Stimulated activated CD4-positive, alpha-beta T cell treated with anti-CD3 and anti-CD28 coated beads, Interleukin-4, amount 100 ng/mL, for 48 hours (primary cell): ENCODE results near the gene PCBP1.
"Not testable (repeated sequence)": the region's sequence is repeated elsewhere in the genome, so short reads cannot be mapped to it uniquely, and the experiment has no call there.

Experiments used
- DNase-seq, 2 donors: peaks; one replicate each; pipeline ENCODE4 v3.0.0-alpha.2; 2020; ENCODE audit warnings: low read depth in 2 of 2

Gene PCBP1

GRCh38 chr2:70086838-70087701, at the start of gene PCBP1:
PCBP1 (plus strand) TSS chr2:70087477; CDS start chr2:70087744, 267 bp downstream.
- DNase-seq, result peak; percentile 98

GRCh38 chr2:70039366-70039765, 47.9 kb upstream of the PCBP1 start:
- DNase-seq, result no peak

GRCh38 chr2:70041663-70042062, 45.6 kb upstream of the PCBP1 start:
- DNase-seq, result no peak

- DNase-seq, result no peak
Measured at GRCh38 chr2:70042246-70042645, 45.0 kb upstream of the PCBP1 start.

- DNase-seq, result peak in 1 of 2 donors; percentile 8
Measured at GRCh38 chr2:70043252-70043875, 43.9 kb upstream of the PCBP1 start.

GRCh38 chr2:70044290-70045040, 42.8 kb upstream of the PCBP1 start:
- DNase-seq, result no peak

GRCh38 chr2:70045405-70045804, 41.9 kb upstream of the PCBP1 start:
- no peak for DNase-seq

- no peak for DNase-seq
Measured at GRCh38 chr2:70045932-70046331, 41.3 kb upstream of the PCBP1 start.

- DNase-seq, result no peak
Measured at GRCh38 chr2:70046534-70046933, 40.7 kb upstream of the PCBP1 start.

GRCh38 chr2:70047451-70047850, 39.8 kb upstream of the PCBP1 start:
- no peak for DNase-seq

GRCh38 chr2:70049255-70049654, 38.0 kb upstream of the PCBP1 start:
- DNase-seq, result no peak

- DNase-seq, result no peak
Measured at GRCh38 chr2:70050631-70051425, 36.4 kb upstream of the PCBP1 start.

- not testable (repeated sequence) for DNase-seq
Measured at GRCh38 chr2:70055259-70055658, 32.0 kb upstream of the PCBP1 start.

GRCh38 chr2:70061317-70061716, 26.0 kb upstream of the PCBP1 start:
- no peak for DNase-seq

- DNase-seq, result no peak
Measured at GRCh38 chr2:70062270-70062669, 25.0 kb upstream of the PCBP1 start.

- no peak for DNase-seq
Measured at GRCh38 chr2:70068119-70068518, 19.2 kb upstream of the PCBP1 start.

GRCh38 chr2:70069049-70069448, 18.2 kb upstream of the PCBP1 start:
- peak; percentile 50 to 72 for DNase-seq

GRCh38 chr2:70070542-70071268, 16.6 kb upstream of the PCBP1 start:
- DNase-seq, result peak in 1 of 2 donors; percentile 43

GRCh38 chr2:70073493-70073892, 13.8 kb upstream of the PCBP1 start:
- no peak for DNase-seq

- no peak for DNase-seq
Measured at GRCh38 chr2:70078384-70078783, 8.9 kb upstream of the PCBP1 start.

GRCh38 chr2:70080610-70081200, 6.6 kb upstream of the PCBP1 start:
- no peak for DNase-seq
